HG02759 (cell line): Measurements from ENCODE around the gene MMS22L.
"Not testable (repeated sequence)": the region's sequence is repeated elsewhere in the genome, so short reads cannot be mapped to it uniquely, and the experiment has no call there.

Experiments used
- ATAC-seq: cut with Tn5 transposase; IDR thresholded peaks from one replicate; pipeline ENCODE4 v1.9.1; 2021; ENCODE audit warnings: mild to moderate bottlenecking, moderate library complexity; ENCODE audit not compliant: unreplicated experiment

MMS22L gene

GRCh38 chr6:97231911-97232310 is 51.1 kb downstream of the MMS22L start:
- ATAC-seq = no peak

GRCh38 chr6:97222903-97223302 is 60.1 kb downstream of the MMS22L start:
- ATAC-seq = no peak

- ATAC-seq = no peak
Measured at GRCh38 chr6:97218912-97219311, 64.1 kb downstream of the MMS22L start.

DNA sequence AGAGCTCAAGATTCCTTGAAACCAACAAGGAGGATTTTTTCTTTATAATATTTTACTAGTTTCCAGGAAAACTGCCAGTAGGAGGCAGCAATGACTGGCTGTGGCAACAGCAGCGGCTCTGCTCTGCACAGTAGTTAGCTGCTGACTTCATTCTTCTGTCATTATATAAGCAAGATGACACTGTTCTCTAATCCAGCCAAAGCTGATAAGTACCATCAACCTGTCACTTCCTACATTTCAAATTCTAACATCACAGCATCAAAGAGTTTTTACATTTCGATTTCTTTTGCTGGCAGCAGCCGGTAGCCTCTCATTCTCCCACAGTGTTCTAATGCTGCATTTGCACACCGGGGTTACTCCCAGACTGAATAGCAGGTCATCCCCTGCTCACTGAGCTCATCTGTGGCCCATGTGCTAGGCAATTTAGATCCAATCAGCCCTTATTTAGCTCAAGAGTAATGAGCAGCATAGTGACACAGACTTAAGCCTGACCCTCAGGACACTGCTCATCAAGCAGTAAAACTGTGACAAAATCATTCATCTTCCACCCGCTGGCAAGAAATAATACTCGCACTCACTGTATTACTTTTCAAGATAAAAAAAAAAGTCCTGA is 67.8 kb downstream of the MMS22L start:
- ATAC-seq = no peak

DNA sequence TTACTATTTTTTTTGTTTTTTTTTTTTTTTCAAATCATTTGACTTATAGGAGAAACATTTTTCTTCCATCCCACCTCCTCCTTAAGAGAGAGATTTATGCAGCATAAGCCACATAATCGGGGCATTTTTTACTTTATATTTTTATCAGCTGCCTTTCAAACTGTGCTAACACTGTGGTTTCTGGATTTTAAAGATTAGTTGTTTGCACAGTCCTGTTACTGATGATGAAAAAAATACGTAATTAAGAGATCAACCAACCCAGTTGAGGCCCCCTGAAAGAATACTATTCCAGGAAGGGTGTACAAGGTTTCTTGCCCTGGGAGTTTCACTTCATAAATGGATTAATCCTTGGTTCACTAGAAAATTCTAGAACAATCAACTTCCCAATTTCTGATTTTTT is 68.3 kb downstream of the MMS22L start:
- no peak for ATAC-seq

- no peak for ATAC-seq
Measured at GRCh38 chr6:97207383-97207782, 75.6 kb downstream of the MMS22L start.

GRCh38 chr6:97205966-97206365 is 77.0 kb downstream of the MMS22L start:
- ATAC-seq = no peak

GRCh38 chr6:97203343-97203742 is 79.7 kb downstream of the MMS22L start:
- ATAC-seq = no peak

GRCh38 chr6:97198046-97198565 is 84.9 kb downstream of the MMS22L start:
- ATAC-seq = no peak

- ATAC-seq = no peak
Measured at GRCh38 chr6:97195117-97195516, 87.9 kb downstream of the MMS22L start.

DNA sequence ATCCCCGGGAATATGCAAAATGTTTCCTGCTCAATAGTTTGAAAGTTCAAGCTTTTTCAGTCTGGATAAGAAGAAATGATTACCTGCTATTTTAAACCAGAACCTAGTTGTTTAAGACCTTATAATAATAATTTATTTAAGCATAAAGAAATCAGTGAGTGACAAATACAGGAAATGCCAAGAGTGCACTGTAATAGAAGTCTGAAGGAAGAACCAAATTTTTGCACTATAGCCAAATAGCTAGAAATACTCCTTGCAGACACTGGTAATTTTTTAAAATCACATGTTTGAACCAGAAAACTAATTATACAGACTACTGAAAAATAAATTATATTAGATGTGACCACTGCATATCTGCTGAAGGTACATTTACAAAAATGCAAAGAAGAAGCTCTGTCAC is 93.2 kb downstream of the MMS22L start:
- no peak for ATAC-seq

DNA sequence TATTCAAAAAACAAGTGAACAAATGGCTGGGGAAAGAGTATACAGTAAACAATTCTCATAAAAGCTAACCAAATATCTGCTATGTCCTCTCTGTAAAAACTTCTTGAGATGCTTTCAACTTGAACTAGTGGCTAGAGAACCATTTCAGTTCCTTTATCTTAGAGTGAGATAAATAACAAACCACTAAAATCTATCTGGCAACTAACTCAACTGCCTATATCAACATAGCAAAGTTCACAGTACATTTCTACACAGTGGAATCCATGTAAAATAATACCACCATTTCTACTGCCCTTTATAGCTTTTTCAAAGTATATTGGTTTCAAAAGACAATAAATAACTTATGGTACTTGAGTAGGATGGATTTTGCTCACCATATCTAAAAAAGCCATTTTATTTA is 95.1 kb downstream of the MMS22L start:
- ATAC-seq = no peak

- ATAC-seq = peak; percentile 91
Measured at GRCh38 chr6:97186416-97186999, 96.5 kb downstream of the MMS22L start.

DNA sequence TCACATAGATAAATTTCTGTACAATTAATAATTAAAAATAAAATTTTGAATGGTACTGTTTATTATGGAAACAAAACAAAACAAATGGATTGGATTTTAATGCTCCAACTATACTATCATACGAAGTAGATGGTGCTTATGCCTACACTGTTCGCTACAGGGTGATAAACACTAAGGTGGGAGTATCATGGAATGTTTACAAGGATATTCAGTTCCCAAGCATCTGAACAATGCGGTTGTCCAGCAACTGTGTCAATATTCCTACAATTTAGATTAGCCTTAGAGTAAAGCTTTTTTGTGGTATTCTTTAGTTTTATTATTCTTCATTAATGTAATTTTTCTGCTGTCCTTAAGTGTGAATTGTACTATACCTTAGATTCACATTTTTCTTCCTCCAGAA is 105.1 kb downstream of the MMS22L start:
- no peak for ATAC-seq

DNA sequence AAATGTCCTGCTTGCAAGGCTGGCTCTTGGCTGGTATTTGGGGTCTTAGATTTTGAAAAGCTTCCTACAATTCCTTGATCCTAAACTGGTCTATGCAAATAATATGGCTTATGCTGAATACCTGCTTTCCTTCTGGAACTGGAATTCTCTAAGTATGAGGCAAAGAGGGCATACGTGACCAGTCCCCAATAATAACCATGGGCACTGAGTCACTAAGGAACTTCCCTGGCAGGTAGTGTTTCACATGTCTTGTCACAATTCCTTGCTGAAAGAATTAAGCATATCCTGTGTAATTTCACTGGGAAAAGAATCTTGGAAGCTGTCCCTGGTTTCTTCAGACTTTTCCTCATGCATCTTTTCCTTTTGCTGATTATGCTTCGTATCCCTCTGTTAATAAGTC is 106.5 kb downstream of the MMS22L start:
- ATAC-seq = no peak

DNA sequence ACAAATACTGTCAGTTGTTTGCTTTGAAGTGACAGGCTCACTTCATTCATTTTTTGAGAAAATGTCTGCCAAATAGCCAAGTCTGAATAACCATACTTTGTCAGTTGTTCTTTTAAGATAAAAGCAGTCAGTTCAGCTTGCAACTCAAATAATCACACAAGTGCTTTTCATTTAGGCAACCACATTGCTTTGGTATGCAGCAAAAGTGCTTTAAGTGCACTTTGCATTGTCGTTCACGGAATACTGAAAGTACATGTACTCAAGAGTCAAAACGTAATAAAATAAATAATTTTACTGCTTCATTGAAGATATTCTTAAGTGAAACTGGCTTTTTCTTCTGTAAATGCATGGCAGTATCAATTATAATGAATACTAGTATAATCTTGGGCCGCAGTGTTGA is 107.2 kb downstream of the MMS22L start:
- no peak for ATAC-seq

DNA sequence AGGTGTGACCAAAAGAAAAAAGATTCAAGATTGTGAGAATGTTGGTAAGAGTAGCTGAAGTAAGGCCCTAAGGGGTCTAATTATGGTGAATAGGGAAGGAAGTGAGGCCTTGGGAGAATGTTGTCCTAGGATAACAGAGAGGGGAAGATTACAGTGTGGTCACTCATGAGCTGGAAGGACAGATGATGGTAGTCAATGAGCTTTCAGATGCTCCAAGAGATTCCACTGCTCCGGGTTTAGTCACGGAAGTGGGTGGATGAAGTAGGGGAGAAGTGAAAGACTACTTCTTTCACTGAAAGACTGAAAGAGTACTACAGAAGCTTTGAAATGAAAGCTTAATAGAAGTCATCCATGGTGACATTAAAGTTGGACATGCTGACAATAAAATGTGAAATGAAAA is 108.5 kb downstream of the MMS22L start:
- ATAC-seq = no peak

DNA sequence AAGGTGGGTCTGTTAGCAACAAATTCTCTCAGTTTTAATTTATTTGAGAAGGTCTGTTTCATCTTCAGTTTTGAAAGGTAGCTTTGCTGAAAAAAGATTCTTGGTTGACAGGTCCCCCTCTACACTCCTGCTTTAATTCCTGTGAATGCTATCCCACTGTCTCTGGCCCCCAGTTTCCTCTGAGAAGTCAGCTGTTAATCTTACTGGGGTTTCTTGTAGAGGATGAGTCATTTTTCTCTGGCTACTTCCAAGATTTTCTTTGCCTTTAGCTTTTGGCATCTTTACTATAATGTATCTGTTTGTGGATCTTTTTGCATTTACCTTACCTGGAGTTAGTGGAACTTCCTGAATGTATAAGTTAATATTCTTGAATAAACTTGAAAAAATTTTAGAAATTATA is 122.7 kb downstream of the MMS22L start:
- ATAC-seq = no peak

DNA sequence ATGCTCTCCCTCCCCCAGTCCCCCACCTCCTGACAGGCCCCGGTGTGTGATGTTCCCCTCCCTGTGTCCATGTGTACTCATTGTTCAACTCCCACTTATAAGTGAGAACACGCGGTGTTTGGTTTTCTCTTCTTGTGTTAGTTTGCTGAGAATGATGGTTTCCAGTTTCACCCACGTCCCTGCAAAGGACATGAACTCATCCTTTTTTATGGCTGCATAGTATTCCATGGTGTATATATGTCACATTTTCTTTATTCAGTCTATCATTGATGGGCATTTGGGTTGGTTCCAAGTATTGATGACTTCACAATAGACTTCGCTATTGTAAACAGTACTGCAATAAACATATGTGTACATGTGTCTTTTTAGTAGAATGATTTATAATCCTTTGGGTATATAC is 127.6 kb downstream of the MMS22L start:
- ATAC-seq = not testable (repeated sequence)

DNA sequence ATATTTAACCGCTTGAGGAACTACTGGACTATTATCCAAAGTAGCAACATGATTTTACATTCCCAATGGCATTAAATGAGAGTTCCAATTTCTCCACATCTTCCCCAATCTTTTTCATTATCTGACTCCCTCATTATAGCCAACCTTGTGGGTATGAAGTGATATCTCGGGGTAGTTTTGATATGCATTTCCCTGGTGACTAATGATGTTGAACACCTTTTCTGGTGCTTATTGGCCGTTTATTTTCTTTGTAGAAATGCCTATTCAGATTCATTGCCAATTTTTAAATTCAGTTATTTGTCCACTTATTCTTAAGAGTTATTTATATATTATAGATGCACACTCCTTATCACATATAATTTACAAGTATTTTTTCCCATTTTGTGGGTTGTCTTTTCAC is 129.0 kb downstream of the MMS22L start:
- ATAC-seq = no peak

GRCh38 chr6:97151601-97152000 is 131.4 kb downstream of the MMS22L start:
- ATAC-seq = no peak

- no peak for ATAC-seq
Measured at GRCh38 chr6:97150932-97151331, 132.1 kb downstream of the MMS22L start.

DNA sequence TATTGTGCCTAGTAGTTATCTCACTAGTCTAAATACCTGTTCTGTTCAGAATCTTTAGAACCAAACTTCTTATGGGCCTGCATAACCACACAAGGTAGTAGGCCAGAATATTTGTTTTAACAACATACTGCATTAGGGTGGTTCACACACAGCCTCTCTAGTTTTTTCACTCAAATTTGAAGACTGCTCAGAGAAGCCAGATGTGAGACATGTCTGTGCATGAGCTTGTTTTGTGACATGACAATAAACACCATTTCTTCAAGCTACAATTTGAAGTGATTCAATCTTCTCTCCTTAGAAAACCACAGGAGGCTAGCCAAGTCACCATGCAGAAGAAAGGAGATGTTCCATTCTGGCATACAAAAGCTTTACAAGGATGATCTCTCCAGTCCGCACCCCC is 135.6 kb downstream of the MMS22L start:
- no peak for ATAC-seq
